Activated T-cell treated with anti-CD3 and anti-CD28 coated beads for 48 hours (primary cell): ENCODE results near the gene UMODL1.

Experiments used
- DNase-seq: peaks from one replicate; pipeline ENCODE4 v3.0.0-alpha.2; 2020; ENCODE audit warnings: low read depth

Gene UMODL1

GRCh38 chr21:42129300-42130266, 58.5 kb downstream of the UMODL1 start:
- DNase-seq = no peak

- no peak for DNase-seq
These were observed 59.3 kb downstream of the UMODL1 start for GRCh38 chr21:42130441-42130840.

- no peak for DNase-seq
These were observed 61.1 kb downstream of the UMODL1 start for GRCh38 chr21:42132183-42132582.

GRCh38 chr21:42133131-42133530, 62.0 kb downstream of the UMODL1 start:
- no peak for DNase-seq

- no peak for DNase-seq
These were observed 64.4 kb downstream of the UMODL1 start for GRCh38 chr21:42135386-42136052.

GRCh38 chr21:42137191-42137904, 66.2 kb downstream of the UMODL1 start:
- DNase-seq = no peak

- DNase-seq = no peak
These were observed 69.2 kb downstream of the UMODL1 start for GRCh38 chr21:42140196-42140934.

- no peak for DNase-seq
These were observed 70.5 kb downstream of the UMODL1 start for GRCh38 chr21:42141643-42142042.

GRCh38 chr21:42142141-42142540, 71.0 kb downstream of the UMODL1 start:
- no peak for DNase-seq

GRCh38 chr21:42142627-42143026, 71.5 kb downstream of the UMODL1 start:
- DNase-seq = no peak

- DNase-seq = no peak
These were observed 72.0 kb downstream of the UMODL1 start for GRCh38 chr21:42143111-42143510.

GRCh38 chr21:42144221-42144620, 73.1 kb downstream of the UMODL1 start:
- DNase-seq = no peak

- DNase-seq = no peak
These were observed 73.8 kb downstream of the UMODL1 start for GRCh38 chr21:42144679-42145568.

GRCh38 chr21:42145569-42146272, 74.6 kb downstream of the UMODL1 start:
- DNase-seq = peak; percentile 55

GRCh38 chr21:42146273-42146805, 75.2 kb downstream of the UMODL1 start:
- no peak for DNase-seq

GRCh38 chr21:42146821-42147220, 75.7 kb downstream of the UMODL1 start:
- DNase-seq = no peak

GRCh38 chr21:42147386-42148020, 76.4 kb downstream of the UMODL1 start:
- DNase-seq = no peak

GRCh38 chr21:42148097-42148496, 77.0 kb downstream of the UMODL1 start:
- DNase-seq = no peak

- no peak for DNase-seq
These were observed 77.5 kb downstream of the UMODL1 start for GRCh38 chr21:42148584-42148983.
